Prostate gland (tissue), 2 donors: Measurements from ENCODE around the gene PAFAH1B1.

Experiments used
- POLR2AphosphoS5 ChIP-seq: sonication (generic); formaldehyde crosslinking; IDR thresholded peaks from one replicate; pipeline ENCODE4 v1.6.1; 2017; ENCODE audit warnings: antibody characterized with exemption
- TF ChIP-seq, protein P1 (sequence below), 4 experiments: fragments of 200-600 bp in 2 of 4; fragments of 450-650 bp in 2 of 4; sonication (generic) in 2 of 4; IDR thresholded peaks; 1 replicate in 3 of 4; 2 replicates in 1 of 4; pipeline ENCODE4 v1.5.1; 2016 to 2019; ENCODE audit warnings: antibody characterized with exemption in 4 of 4, mild to moderate bottlenecking in 2 of 4, moderate library complexity in 2 of 4

DNA sequence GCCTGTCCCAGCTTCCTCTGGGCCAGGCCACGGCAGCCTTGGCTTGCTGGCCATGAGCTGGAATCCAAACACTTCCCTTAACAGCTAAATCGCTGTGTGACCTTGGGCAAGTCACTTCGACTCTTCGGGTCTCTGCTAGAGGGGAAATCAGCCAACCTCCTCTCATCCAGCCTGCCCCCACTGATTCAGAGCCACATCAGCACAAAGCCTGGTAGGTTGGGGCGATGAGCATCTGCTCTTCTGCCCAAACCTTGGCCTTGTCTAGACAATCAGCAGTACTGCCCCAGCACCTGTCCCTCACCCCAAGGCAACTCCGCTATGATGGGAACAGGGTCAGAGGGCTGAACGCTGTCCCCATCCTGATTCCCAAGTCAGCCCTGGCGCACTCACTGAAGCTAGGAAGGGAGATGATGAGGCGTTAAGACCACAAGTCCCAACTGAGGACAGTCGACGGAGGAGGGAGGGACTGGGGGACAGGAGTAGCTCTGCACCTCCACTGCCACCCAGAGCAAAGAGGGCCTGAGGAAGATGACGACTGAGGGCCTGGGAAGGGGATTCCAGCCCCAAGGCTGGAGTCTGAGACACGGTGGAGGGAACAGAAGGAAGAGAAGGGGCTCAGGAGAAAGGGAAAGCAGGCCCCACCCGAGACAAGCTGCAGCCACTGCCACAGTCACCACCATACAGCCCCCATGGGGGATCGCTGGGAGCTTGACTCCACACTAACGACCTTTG is 116.8 kb downstream of the PAFAH1B1 start:
- TF ChIP-seq, protein P1, sequence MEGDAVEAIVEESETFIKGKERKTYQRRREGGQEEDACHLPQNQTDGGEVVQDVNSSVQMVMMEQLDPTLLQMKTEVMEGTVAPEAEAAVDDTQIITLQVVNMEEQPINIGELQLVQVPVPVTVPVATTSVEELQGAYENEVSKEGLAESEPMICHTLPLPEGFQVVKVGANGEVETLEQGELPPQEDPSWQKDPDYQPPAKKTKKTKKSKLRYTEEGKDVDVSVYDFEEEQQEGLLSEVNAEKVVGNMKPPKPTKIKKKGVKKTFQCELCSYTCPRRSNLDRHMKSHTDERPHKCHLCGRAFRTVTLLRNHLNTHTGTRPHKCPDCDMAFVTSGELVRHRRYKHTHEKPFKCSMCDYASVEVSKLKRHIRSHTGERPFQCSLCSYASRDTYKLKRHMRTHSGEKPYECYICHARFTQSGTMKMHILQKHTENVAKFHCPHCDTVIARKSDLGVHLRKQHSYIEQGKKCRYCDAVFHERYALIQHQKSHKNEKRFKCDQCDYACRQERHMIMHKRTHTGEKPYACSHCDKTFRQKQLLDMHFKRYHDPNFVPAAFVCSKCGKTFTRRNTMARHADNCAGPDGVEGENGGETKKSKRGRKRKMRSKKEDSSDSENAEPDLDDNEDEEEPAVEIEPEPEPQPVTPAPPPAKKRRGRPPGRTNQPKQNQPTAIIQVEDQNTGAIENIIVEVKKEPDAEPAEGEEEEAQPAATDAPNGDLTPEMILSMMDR (IDR thresholded peaks at IDR 0.05) = no peak
- no peak for TF ChIP-seq POLR2AphosphoS5
